Spleen (tissue), 11 donors: Measurements from ENCODE around the gene POU4F2. TPM values are rescaled to one million over a fixed set of nuclear protein-coding genes. Genes with fewer than 3 reads are reported as not detected.

ENCODE experiments used
- DNase-seq: peaks from one replicate; pipeline ENCODE4 v3.0.0-alpha.2; 2020
- H3K27ac ChIP-seq, 8 donors: fragments of 200-600 bp; sonication (generic) in 7 of 8; 1 replicate in 4 of 8; 2 replicates in 4 of 8; pipeline versions ENCODE4 v1.5.0 to v1.8.0; 2016 to 2021; ENCODE audit warnings: inconsistent platforms in 4 of 8, mild to moderate bottlenecking in 4 of 8, moderate library complexity in 1 of 8
- H3K27me3 ChIP-seq, 7 donors: fragments of 200-600 bp; sonication (generic) in 6 of 7; replicated peaks in 1 of 7; 1 replicate in 4 of 7; 2 replicates in 3 of 7; pipeline versions ENCODE4 v1.5.0 to v1.8.0; 2016 to 2021; ENCODE audit warnings: inconsistent platforms in 3 of 7, mild to moderate bottlenecking in 1 of 7
- H3K36me3 ChIP-seq, 6 donors: fragments of 200-600 bp; sonication (generic) in 5 of 6; 1 replicate in 4 of 6; 2 replicates in 2 of 6; pipeline versions ENCODE4 v1.5.0 to v1.8.0; 2016 to 2021; ENCODE audit warnings: inconsistent platforms in 2 of 6
- H3K4me1 ChIP-seq, 6 donors: fragments of 200-600 bp; sonication (generic) in 5 of 6; 1 replicate in 3 of 6; 2 replicates in 3 of 6; pipeline versions ENCODE4 v1.5.0 to v1.8.0; 2016 to 2021; ENCODE audit warnings: inconsistent platforms in 3 of 6
- H3K4me3 ChIP-seq, 8 donors: fragments of 200-600 bp; sonication (generic) in 7 of 8; 1 replicate in 4 of 8; 2 replicates in 4 of 8; pipeline versions ENCODE4 v1.5.0 to v1.8.0; 2016 to 2021; ENCODE audit warnings: inconsistent platforms in 4 of 8, mild to moderate bottlenecking in 4 of 8, moderate library complexity in 2 of 8
- H3K9me3 ChIP-seq, 8 donors: fragments of 200-600 bp; sonication (generic) in 7 of 8; 1 replicate in 4 of 8; 2 replicates in 4 of 8; pipeline versions ENCODE4 v1.5.0 to v1.8.0; 2016 to 2021; ENCODE audit warnings: inconsistent platforms in 4 of 8
- POLR2A ChIP-seq, 3 donors: fragments of 450-650 bp; IDR thresholded peaks; one replicate each; pipeline ENCODE4 v1.5.1; 2017; ENCODE audit warnings: antibody characterized with exemption in 3 of 3, mild to moderate bottlenecking in 1 of 3
- POLR2AphosphoS5 ChIP-seq, 3 donors: sonication (generic); formaldehyde crosslinking; IDR thresholded peaks; one replicate each; pipeline ENCODE4 v1.5.1; 2017; ENCODE audit warnings: antibody characterized with exemption in 3 of 3
- WGBS, 5 donors: extraction: QIAGEN DNeasy Blood & Tissue Kit in 3 of 5; methylation state at CpG; one replicate each; pipeline versions ENCODE4 v1.1.5 to v1.1.7; 2013 to 2018; 5-methylcytosine and 5-hydroxymethylcytosine counted together
- intact Hi-C: fragments of 100-400 bp; cut with DNase I; formaldehyde crosslinking; loops from one replicate; pipeline ENCODE4 v1.15.0; 2023; ENCODE audit warnings: low total_unique reads
- polyA plus RNA-seq, 3 donors: library from polyadenylated mRNA; stranded (reverse); fragments of 200-250 nt; gene quantifications; one replicate each; pipeline ENCODE4 v1.2.1, GENCODE V29; 2013
- total RNA-seq, 7 donors: library from RNA; depleted of rRNA in 3 of 7; stranded (reverse); fragments of >200 nt in 3 of 7; fragmentation: NEBNext Ultra II Directional in 4 of 7; extraction: Animal tissue kit (Norgen Biotek cat#: 25700) in 4 of 7; gene quantifications; one replicate each; pipeline versions ENCODE4 v1.1.0 to v1.2.1, GENCODE V29; 2016 to 2021
- TF ChIP-seq, protein P1 (sequence below), 11 experiments: fragments of 200-600 bp in 7 of 11; fragments of 450-650 bp in 4 of 11; sonication (generic) in 4 of 11; IDR thresholded peaks in 8 of 11; conservative IDR thresholded peaks in 3 of 11; 1 replicate in 7 of 11; 2 replicates in 4 of 11; pipeline versions ENCODE4 v1.4.0 to v1.8.0; 2016 to 2021; ENCODE audit warnings: antibody characterized with exemption in 11 of 11, inconsistent platforms in 4 of 11, mild to moderate bottlenecking in 1 of 11
- donor health status: healthy with polysubstance abuse.
- donor health status: DM: no; HTN: no; CAD: no; lungs with moderate emphysema.
- donor health status: DM: no; HTN: no; CAD: no.
- donor health status: Bipolar disorder and iron deficiency.
- donor health status: healthy.
- donor health status: DM: no; HTN: no; CAD: no.
- donor health status: DM: yes; HTN: yes; CAD: no.

Gene POU4F2
- total and polyA plus RNA-seq, 10 donors: not detected

DNA sequence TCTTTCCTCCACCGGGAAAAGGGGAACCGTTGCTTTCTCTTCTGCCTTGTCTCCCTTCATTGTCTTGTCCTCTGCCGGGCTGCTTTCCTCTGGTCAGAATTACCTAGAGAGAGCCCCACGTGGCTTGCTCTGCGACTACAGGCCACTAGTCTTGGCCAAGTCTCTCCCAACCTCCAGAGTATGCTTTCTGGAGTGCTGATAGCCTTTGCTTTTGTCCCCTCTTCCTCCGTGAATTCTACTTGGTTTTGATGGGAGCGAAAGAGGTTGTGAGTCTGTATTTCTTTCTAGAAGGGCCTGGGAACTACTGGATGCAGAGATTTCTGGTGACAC lies 5.3 kb upstream of the POU4F2 start:
- WGBS, 5 donors: 3 to 8% (median 4%) methylated on average over 7 of the region's 7 CpGs
- intact Hi-C loops: no loop called here

DNA sequence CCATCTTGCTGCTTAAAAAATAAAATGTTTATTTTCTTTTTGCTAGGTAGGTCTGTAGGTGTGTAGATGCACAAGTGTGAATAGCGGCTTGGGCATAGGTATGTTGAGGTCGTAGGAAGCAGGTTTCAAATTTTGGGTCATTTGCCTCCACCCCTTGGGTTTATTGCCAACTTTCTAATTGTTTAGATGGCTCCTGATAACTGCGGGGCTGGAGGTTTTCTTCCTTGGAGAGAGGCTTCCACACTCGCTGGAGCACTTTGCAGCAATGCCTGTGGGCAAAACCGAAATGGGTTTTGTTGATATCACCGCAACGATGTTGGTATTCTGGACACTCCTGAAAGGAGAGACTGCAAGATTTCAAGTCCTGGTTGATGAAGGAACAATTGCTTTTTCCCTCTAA lies 3.9 kb upstream of the POU4F2 start:
- Histone ChIP-seq H3K27me3 (peaks cover 4 to 98% (median 62%) of the 10 kb centered on the region in 7 donors), H3K9me3 (no peaks in the 10 kb centered on the region), H3K4me1 (peaks cover 4 to 29% (median 14%) of the 10 kb centered on the region in 6 donors), H3K36me3 (no peaks in the 10 kb centered on the region), H3K27ac (no peak overlapping the region), H3K4me3 (no peak overlapping the region)
- intact Hi-C loops: no loop called here
- 8 to 13% (median 10%) methylated on average over 7 of the region's 7 CpGs for WGBS, 5 donors
- DNase-seq: no peak
- TF ChIP-seq, protein P1, sequence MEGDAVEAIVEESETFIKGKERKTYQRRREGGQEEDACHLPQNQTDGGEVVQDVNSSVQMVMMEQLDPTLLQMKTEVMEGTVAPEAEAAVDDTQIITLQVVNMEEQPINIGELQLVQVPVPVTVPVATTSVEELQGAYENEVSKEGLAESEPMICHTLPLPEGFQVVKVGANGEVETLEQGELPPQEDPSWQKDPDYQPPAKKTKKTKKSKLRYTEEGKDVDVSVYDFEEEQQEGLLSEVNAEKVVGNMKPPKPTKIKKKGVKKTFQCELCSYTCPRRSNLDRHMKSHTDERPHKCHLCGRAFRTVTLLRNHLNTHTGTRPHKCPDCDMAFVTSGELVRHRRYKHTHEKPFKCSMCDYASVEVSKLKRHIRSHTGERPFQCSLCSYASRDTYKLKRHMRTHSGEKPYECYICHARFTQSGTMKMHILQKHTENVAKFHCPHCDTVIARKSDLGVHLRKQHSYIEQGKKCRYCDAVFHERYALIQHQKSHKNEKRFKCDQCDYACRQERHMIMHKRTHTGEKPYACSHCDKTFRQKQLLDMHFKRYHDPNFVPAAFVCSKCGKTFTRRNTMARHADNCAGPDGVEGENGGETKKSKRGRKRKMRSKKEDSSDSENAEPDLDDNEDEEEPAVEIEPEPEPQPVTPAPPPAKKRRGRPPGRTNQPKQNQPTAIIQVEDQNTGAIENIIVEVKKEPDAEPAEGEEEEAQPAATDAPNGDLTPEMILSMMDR (IDR thresholded peaks at IDR 0.05 in 8 of 11, conservative IDR thresholded peaks at IDR 0.05 in 3 of 11): no peak
- TF ChIP-seq POLR2A (IDR thresholded peaks at IDR 0.05) (no peak), POLR2AphosphoS5 (IDR thresholded peaks at IDR 0.05) (no peak)

More for the DNA sequence above, 5.3 kb upstream of the POU4F2 start:
- peaks cover 0 to 16% (median 3%) of the 10 kb centered on the region in 6 donors for H3K4me1 ChIP-seq
- no peak for TF ChIP-seq POLR2AphosphoS5 (IDR thresholded peaks at IDR 0.05)
- TF ChIP-seq POLR2A (IDR thresholded peaks at IDR 0.05): no peak
- TF ChIP-seq, protein P1 (IDR thresholded peaks at IDR 0.05 in 8 of 11, conservative IDR thresholded peaks at IDR 0.05 in 3 of 11): no peak
- H3K27ac ChIP-seq: no peak overlapping the region
- no peak for DNase-seq
- H3K4me3 ChIP-seq: no peak overlapping the region
- peaks cover 0 to 92% (median 53%) of the 10 kb centered on the region in 7 donors for H3K27me3 ChIP-seq
- H3K36me3 ChIP-seq: no peaks in the 10 kb centered on the region
- H3K9me3 ChIP-seq: no peaks in the 10 kb centered on the region

DNA sequence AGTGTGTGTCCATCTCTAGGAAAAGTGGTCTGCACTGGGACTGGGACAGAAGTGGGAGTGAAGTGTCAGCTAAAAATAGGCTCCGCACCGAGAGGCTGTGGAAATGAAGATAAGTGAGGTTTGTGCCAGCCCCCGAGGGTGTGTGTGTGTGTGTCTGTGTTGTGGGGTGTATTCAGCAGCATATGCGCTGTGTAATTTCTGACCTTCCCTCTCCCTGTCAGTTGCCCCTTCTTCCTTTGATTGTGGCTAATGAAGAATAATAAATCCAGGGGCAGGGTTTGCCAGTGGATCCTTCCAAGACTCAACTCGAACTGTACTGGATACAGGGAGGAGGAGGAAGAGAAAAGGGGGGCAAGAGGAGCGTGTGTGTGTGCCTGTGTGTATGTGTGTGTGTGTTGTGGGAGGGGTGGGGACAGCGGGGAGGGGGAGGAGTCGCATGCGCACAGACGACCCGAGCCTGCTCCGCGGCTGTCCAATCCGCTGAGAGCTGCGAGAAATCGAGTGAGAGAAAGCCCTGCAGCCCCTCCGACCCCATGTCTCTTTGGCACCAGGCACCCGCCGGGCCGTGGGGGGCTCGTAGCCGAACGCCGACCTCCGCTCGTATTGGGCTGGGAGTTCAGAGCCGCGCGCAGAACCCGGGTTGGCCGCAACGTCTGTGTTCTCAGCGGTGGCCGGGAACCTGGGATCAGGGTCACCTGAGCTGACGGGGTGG lies 916 bp upstream of the POU4F2 start:
- DNase-seq: no peak
- intact Hi-C loops: no loop called here

DNA sequence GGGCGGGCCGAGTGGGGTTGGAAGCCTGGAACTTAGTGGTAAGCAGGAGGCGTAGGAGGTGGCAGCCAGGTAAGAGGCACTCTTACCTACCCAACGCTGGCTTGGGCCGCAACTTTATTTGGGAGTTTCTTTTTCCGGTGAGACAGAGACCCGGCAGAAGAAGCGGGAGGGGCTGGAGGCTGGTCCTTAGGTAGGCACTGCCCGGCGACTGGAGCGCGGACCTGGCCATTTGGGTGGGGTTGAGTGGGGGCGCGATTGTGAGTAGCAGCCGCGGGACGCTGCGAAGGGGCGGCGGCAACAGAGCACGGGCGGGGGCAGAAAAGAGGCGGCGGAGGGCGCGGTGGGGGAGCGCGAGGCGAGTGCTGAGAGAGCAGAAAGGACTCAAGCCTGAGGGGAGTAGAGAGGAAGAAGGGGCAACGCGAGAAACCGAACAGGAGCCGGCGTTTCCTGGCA lies 334 bp upstream of the POU4F2 start:
- TF ChIP-seq, protein P1 (IDR thresholded peaks at IDR 0.05 in 8 of 11, conservative IDR thresholded peaks at IDR 0.05 in 3 of 11): no peak
- Histone ChIP-seq H3K27me3 (peaks cover 4 to 100% (median 84%) of the 10 kb centered on the region in 7 donors), H3K36me3 (no peaks in the 10 kb centered on the region), H3K27ac (no peak overlapping the region), H3K4me1 (peaks cover 4 to 29% (median 16%) of the 10 kb centered on the region in 6 donors), H3K9me3 (peaks cover 0 to 6% (median 0%) of the 10 kb centered on the region in 8 donors), H3K4me3 (peak overlapping the region in 5 of 8 donors; percentile 9 to 54 (median 17))
- intact Hi-C loops: no loop called here
- 4 to 7% (median 5%) methylated on average over 32 to 34 of the region's 34 CpGs for WGBS, 5 donors
- no peak for DNase-seq

More for the DNA sequence above, 916 bp upstream of the POU4F2 start:
- no peaks in the 10 kb centered on the region for H3K36me3 ChIP-seq
- H3K9me3 ChIP-seq: peaks cover 0 to 6% (median 0%) of the 10 kb centered on the region in 8 donors
- peaks cover 4 to 29% (median 16%) of the 10 kb centered on the region in 6 donors for H3K4me1 ChIP-seq
- TF ChIP-seq, protein P1 (IDR thresholded peaks at IDR 0.05 in 8 of 11, conservative IDR thresholded peaks at IDR 0.05 in 3 of 11): no peak
- TF ChIP-seq POLR2A (IDR thresholded peaks at IDR 0.05): no peak
- TF ChIP-seq POLR2AphosphoS5 (IDR thresholded peaks at IDR 0.05): no peak
- H3K27me3 ChIP-seq: peaks cover 4 to 100% (median 88%) of the 10 kb centered on the region in 7 donors
- H3K4me3 ChIP-seq: peak overlapping the region in 3 of 8 donors; percentile 9 to 54 (median 17)
- 4 to 7% (median 6%) methylated on average over 23 to 35 of the region's 35 CpGs for WGBS, 5 donors
- no peak overlapping the region for H3K27ac ChIP-seq
